HepG2 (cell line): ENCODE data around the gene NISCH. TPM values are rescaled to one million over a fixed set of nuclear protein-coding genes. Genes with fewer than 3 reads are reported as not detected.
A peak's percentile ranks its signal among the peaks of the same experiment; 100 is the strongest.

Experiments used
- ARNT ChIP-seq: fragments of 450-650 bp; IDR thresholded peaks from 2 replicates; pipeline ENCODE4 v1.6.1; 2017
- ATF7 ChIP-seq, 2 experiments: fragments of 450-650 bp in 1 of 2; sonication (generic) in 1 of 2; formaldehyde crosslinking in 1 of 2; IDR thresholded peaks; 2 replicates each; pipeline versions ENCODE4 v1.4.0 to v1.6.1; 2016 to 2020; ENCODE audit warnings: antibody characterized with exemption in 1 of 2, mild to moderate bottlenecking in 1 of 2, missing genetic modification reagents in 1 of 2
- BHLHE40 ChIP-seq: IDR thresholded peaks from 2 replicates; pipeline ENCODE4 v1.6.1; 2011; ENCODE audit warnings: low read length, improper control_type of control experiment
- E2F5 ChIP-seq: sonication (generic); formaldehyde crosslinking; conservative IDR thresholded peaks from 2 replicates; pipeline ENCODE4 v1.4.0; 2020; ENCODE audit warnings: missing genetic modification reagents
- ETV6 ChIP-seq: sonication (generic); formaldehyde crosslinking; conservative IDR thresholded peaks from 2 replicates; pipeline ENCODE4 v1.4.0; 2020; ENCODE audit warnings: missing genetic modification reagents
- GATAD2A ChIP-seq: IDR thresholded peaks from 2 replicates; pipeline ENCODE4 v1.6.1; 2016
- HNF4G ChIP-seq, 2 experiments: sonication (generic) in 1 of 2; formaldehyde crosslinking in 1 of 2; IDR thresholded peaks; 2 replicates each; pipeline versions ENCODE4 v1.4.0 to v1.6.1; 2011 to 2020; ENCODE audit warnings: borderline replicate concordance in 2 of 2, low read depth in 2 of 2, mild to moderate bottlenecking in 2 of 2, low read length in 1 of 2, missing genetic modification reagents in 1 of 2, moderate library complexity in 1 of 2
- MIER3 ChIP-seq: IDR thresholded peaks from 2 replicates; pipeline ENCODE4 v1.6.1; 2016; ENCODE audit warnings: missing compliant biosample characterization, borderline replicate concordance
- MYNN ChIP-seq: sonication (generic); formaldehyde crosslinking; IDR thresholded peaks from 2 replicates; pipeline ENCODE4 v1.4.0; 2020; ENCODE audit warnings: mild to moderate bottlenecking, low read depth, missing genetic modification reagents
- RFX1 ChIP-seq: fragments of 450-650 bp; IDR thresholded peaks from 2 replicates; pipeline ENCODE4 v1.6.1; 2017
- RFXANK ChIP-seq: IDR thresholded peaks from 2 replicates; pipeline ENCODE4 v1.6.1; 2016
- SAP130 ChIP-seq: IDR thresholded peaks from 2 replicates; pipeline ENCODE4 v1.6.1; 2016; ENCODE audit warnings: low read depth
- SIN3B ChIP-seq: fragments of 150-350 bp; IDR thresholded peaks from 2 replicates; pipeline ENCODE4 v1.6.1; 2014; ENCODE audit warnings: low read length
- U2AF1 ChIP-seq: fragments of 200-400 bp; formaldehyde crosslinking; optimal IDR thresholded peaks from 2 replicates; pipeline ENCODE3; 2017; ENCODE audit warnings: mild to moderate bottlenecking, low read depth, low read length
- ZFX ChIP-seq: sonication (generic); formaldehyde crosslinking; IDR thresholded peaks from 2 replicates; pipeline ENCODE4 v1.4.0; 2020; ENCODE audit warnings: mild to moderate bottlenecking, low read depth, missing genetic modification reagents, moderate library complexity
- ZNF225 ChIP-seq: sonication (generic); formaldehyde crosslinking; IDR thresholded peaks from 2 replicates; pipeline ENCODE4 v1.4.0; 2020; ENCODE audit warnings: mild to moderate bottlenecking, missing genetic modification reagents
- ZNF292 ChIP-seq: sonication (generic); formaldehyde crosslinking; IDR thresholded peaks from 2 replicates; pipeline ENCODE4 v1.8.1; 2022; ENCODE audit warnings: mild to moderate bottlenecking, low read depth, missing genetic modification reagents, borderline replicate concordance
- ZNF331 ChIP-seq: sonication (generic); formaldehyde crosslinking; IDR thresholded peaks from 2 replicates; pipeline ENCODE4 v1.4.0; 2020; ENCODE audit warnings: missing genetic modification reagents
- ZNF354B ChIP-seq: sonication (generic); formaldehyde crosslinking; IDR thresholded peaks from 2 replicates; pipeline ENCODE4 v1.8.0; 2022; ENCODE audit warnings: mild to moderate bottlenecking, missing genetic modification reagents
- ZNF432 ChIP-seq: sonication (generic); formaldehyde crosslinking; IDR thresholded peaks from 2 replicates; pipeline ENCODE4 v1.5.0; 2020; ENCODE audit warnings: missing genetic modification reagents, mild to moderate bottlenecking, borderline replicate concordance
- ZNF451 ChIP-seq: sonication (generic); formaldehyde crosslinking; IDR thresholded peaks from 2 replicates; pipeline ENCODE4 v1.5.0; 2020; ENCODE audit warnings: mild to moderate bottlenecking, missing genetic modification reagents
- ZNF552 ChIP-seq: sonication (generic); formaldehyde crosslinking; IDR thresholded peaks from 2 replicates; pipeline ENCODE4 v1.9.0; 2022; ENCODE audit warnings: missing genetic modification reagents, mild to moderate bottlenecking, borderline replicate concordance
- ZNF660 ChIP-seq: sonication (generic); formaldehyde crosslinking; IDR thresholded peaks from 2 replicates; pipeline ENCODE4 v1.5.1; 2020; ENCODE audit warnings: mild to moderate bottlenecking, low read depth, missing genetic modification reagents, borderline replicate concordance
- ZSCAN31 ChIP-seq: sonication (generic); formaldehyde crosslinking; IDR thresholded peaks from 2 replicates; pipeline ENCODE4 v1.5.0; 2020; ENCODE audit warnings: low read depth, mild to moderate bottlenecking, missing genetic modification reagents
- polyA plus RNA-seq, 8 experiments: library from polyadenylated mRNA; depleted of rRNA in 3 of 8; stranded (reverse) in 7 of 8; unstranded in 1 of 8; fragments of >200 nt; fragmentation: Illumina TruSeq in 4 of 8; extraction: Trizol in 4 of 8; gene quantifications; 2 replicates each; pipeline versions ENCODE4 v1.2.1 to v1.2.3, GENCODE V29; 2011 to 2016; ENCODE audit warnings: low read depth in 4 of 8, missing spikeins in 1 of 8, mixed read lengths in 1 of 8; ENCODE audit not compliant: insufficient read depth in 1 of 8
- total RNA-seq, 5 experiments: library from RNA; depleted of rRNA; stranded (reverse); fragments of >200 nt; fragmentation: Illumina TruSeq; extraction: Trizol; gene quantifications; 2 replicates each; pipeline ENCODE4 v1.2.3, GENCODE V29; 2016; ENCODE audit warnings: low read depth in 1 of 5
- TF ChIP-seq, protein P1 (sequence below): sonication (generic); formaldehyde crosslinking; IDR thresholded peaks from 2 replicates; pipeline ENCODE4 v1.9.0; 2021; ENCODE audit warnings: mild to moderate bottlenecking, missing genetic modification reagents

The NISCH gene
- total and polyA plus RNA-seq, 2 of the 13 experiments (the other 11 are each of a cell fraction or from before 2014, with no cell fraction given) = 27.0 to 47.6 TPM

DNA sequence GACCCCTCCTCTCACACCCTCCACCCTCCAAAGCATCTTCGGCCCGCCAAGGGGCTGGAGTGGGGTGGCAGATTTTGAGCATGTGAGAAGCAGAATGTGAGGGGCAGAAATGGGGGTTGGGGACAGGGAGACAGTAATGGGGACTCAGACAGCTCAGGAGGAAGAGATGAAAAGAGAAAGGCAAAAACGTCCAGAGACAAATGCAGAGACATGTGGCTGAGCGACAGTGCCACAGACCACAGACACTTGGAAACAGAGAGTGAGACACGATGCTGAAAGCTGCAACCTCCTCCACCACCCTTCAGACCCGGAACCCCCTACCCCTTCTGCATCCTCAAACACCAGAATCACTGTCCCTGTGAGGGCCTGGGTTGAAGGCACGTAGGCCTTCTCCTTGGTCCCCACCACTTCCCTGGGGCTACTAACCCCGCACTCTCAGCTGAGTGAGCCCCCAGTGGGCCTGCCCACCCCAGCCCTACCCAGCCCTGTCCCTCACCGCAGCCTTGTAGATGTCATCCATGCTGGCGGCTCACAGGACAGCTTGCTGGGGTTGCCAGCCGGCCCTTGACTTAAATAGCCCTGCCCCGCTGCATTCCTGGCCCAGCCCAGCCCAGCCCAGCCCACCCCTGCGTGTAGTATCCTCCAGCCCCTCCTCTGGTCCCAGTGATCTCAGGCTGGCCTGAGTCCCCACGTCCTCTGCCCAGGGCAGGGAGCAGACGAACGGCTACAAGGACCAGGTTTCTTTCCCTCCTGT lies 1.7 kb upstream of the NISCH start, which contains the start of gene TNNC1 (continued):
- TF ChIP-seq MIER3 (CRISPR knock-in tag) (no peak), ETV6 (CRISPR knock-in tag) (no peak), BHLHE40 (no peak), ZNF451 (CRISPR knock-in tag) (no peak), HNF4G (IDR thresholded peaks at IDR 0.05; ENCODE audit: borderline replicate concordance, low read depth, low read length) (no peak), HNF4G (CRISPR knock-in tag; IDR thresholded peaks at IDR 0.05; ENCODE audit: borderline replicate concordance, low read depth) (0 out of 2 replicates have a peak, but pooled peaks have one; percentile 31), ZNF225 (CRISPR knock-in tag) (0 out of 2 replicates have a peak, but pooled peaks have one; percentile 26), ARNT (no peak), ZNF432 (CRISPR knock-in tag) (no peak), ZNF354B (CRISPR knock-in tag) (no peak), ZSCAN31 (CRISPR knock-in tag) (no peak), ZNF292 (peak; percentile 55; the same call in 1 of the 2 replicates), E2F5 (CRISPR knock-in tag) (no peak), SIN3B (no peak), RFX1 (no peak), MYNN (no peak), ZNF660 (CRISPR knock-in tag) (no peak), U2AF1 (no peak), ZNF331 (0 out of 2 replicates have a peak, but pooled peaks have one; percentile 16), RFXANK (CRISPR knock-in tag) (no peak), ZNF552 (no peak), GATAD2A (CRISPR knock-in tag) (0 out of 2 replicates have a peak, but pooled peaks have one; percentile 24), ZFX (CRISPR knock-in tag) (peak; percentile 54; the same call in 1 of the 2 replicates), ATF7 (IDR thresholded peaks at IDR 0.05) (no peak), ATF7 (CRISPR knock-in tag; IDR thresholded peaks at IDR 0.05) (0 out of 2 replicates have a peak, but pooled peaks have one; percentile 13), SAP130 (CRISPR knock-in tag) (peak; percentile 63; the same call in 1 of the 2 replicates)
- TF ChIP-seq, protein P1, sequence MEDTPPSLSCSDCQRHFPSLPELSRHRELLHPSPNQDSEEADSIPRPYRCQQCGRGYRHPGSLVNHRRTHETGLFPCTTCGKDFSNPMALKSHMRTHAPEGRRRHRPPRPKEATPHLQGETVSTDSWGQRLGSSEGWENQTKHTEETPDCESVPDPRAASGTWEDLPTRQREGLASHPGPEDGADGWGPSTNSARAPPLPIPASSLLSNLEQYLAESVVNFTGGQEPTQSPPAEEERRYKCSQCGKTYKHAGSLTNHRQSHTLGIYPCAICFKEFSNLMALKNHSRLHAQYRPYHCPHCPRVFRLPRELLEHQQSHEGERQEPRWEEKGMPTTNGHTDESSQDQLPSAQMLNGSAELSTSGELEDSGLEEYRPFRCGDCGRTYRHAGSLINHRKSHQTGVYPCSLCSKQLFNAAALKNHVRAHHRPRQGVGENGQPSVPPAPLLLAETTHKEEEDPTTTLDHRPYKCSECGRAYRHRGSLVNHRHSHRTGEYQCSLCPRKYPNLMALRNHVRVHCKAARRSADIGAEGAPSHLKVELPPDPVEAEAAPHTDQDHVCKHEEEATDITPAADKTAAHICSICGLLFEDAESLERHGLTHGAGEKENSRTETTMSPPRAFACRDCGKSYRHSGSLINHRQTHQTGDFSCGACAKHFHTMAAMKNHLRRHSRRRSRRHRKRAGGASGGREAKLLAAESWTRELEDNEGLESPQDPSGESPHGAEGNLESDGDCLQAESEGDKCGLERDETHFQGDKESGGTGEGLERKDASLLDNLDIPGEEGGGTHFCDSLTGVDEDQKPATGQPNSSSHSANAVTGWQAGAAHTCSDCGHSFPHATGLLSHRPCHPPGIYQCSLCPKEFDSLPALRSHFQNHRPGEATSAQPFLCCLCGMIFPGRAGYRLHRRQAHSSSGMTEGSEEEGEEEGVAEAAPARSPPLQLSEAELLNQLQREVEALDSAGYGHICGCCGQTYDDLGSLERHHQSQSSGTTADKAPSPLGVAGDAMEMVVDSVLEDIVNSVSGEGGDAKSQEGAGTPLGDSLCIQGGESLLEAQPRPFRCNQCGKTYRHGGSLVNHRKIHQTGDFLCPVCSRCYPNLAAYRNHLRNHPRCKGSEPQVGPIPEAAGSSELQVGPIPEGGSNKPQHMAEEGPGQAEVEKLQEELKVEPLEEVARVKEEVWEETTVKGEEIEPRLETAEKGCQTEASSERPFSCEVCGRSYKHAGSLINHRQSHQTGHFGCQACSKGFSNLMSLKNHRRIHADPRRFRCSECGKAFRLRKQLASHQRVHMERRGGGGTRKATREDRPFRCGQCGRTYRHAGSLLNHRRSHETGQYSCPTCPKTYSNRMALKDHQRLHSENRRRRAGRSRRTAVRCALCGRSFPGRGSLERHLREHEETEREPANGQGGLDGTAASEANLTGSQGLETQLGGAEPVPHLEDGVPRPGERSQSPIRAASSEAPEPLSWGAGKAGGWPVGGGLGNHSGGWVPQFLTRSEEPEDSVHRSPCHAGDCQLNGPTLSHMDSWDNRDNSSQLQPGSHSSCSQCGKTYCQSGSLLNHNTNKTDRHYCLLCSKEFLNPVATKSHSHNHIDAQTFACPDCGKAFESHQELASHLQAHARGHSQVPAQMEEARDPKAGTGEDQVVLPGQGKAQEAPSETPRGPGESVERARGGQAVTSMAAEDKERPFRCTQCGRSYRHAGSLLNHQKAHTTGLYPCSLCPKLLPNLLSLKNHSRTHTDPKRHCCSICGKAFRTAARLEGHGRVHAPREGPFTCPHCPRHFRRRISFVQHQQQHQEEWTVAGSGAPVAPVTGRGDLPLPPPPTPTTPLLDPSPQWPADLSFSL (CRISPR knock-in tag) = no peak
